OCI-LY1 (cell line): ENCODE measurements around the gene TMEM121.
"Not testable (repeated sequence)": the region's sequence is repeated elsewhere in the genome, so short reads cannot be mapped to it uniquely, and the experiment has no call there.

ENCODE experiments used
- CTCF ChIP-seq: fragments of 200-600 bp; sonication (generic), shearing (Covaris generic); IDR thresholded peaks from 2 replicates; pipeline ENCODE4 v1.5.1; 2017; ENCODE audit warnings: mild to moderate bottlenecking, antibody characterized with exemption, low read length, moderate library complexity, mixed read lengths
- EZH2 ChIP-seq: fragments of 200-600 bp; sonication (generic), shearing (Covaris generic); IDR thresholded peaks from 2 replicates; pipeline ENCODE4 v1.8.0; 2017; ENCODE audit warnings: borderline replicate concordance, mixed run types, mild to moderate bottlenecking, antibody characterized with exemption, low read length, moderate library complexity, mixed read lengths

GRCh38 chr14:105546410-105546809 lies 20.0 kb downstream of the TMEM121 start:
- TF ChIP-seq EZH2, CTCF: not testable (repeated sequence)
